HG03442 (cell line): ENCODE data around the gene TXNRD1.

Experiments used
- ATAC-seq: cut with Tn5 transposase; IDR thresholded peaks from one replicate; pipeline ENCODE4 v1.9.1; 2021; ENCODE audit warnings: mild to moderate bottlenecking, moderate library complexity; ENCODE audit not compliant: unreplicated experiment

Gene TXNRD1

GRCh38 chr12:104345234-104346066 lies 129.9 kb downstream of the TXNRD1 start:
- ATAC-seq = no peak

- ATAC-seq = no peak
Measured at GRCh38 chr12:104347374-104348075, 131.9 kb downstream of the TXNRD1 start.

- ATAC-seq = no peak
Measured at GRCh38 chr12:104348283-104348993, 132.9 kb downstream of the TXNRD1 start.

- ATAC-seq = no peak
Measured at GRCh38 chr12:104348994-104349494, 133.5 kb downstream of the TXNRD1 start.

- ATAC-seq = no peak
Measured at GRCh38 chr12:104350211-104351056, 134.9 kb downstream of the TXNRD1 start.

GRCh38 chr12:104351057-104351983 lies 135.7 kb downstream of the TXNRD1 start:
- no peak for ATAC-seq

- ATAC-seq = no peak
Measured at GRCh38 chr12:104352106-104352713, 136.6 kb downstream of the TXNRD1 start.

- no peak for ATAC-seq
Measured at GRCh38 chr12:104353012-104353981, 137.7 kb downstream of the TXNRD1 start.

GRCh38 chr12:104354167-104354867 lies 138.7 kb downstream of the TXNRD1 start:
- no peak for ATAC-seq

GRCh38 chr12:104354868-104355570 lies 139.4 kb downstream of the TXNRD1 start:
- no peak for ATAC-seq

- no peak for ATAC-seq
Measured at GRCh38 chr12:104355630-104356029, 140.1 kb downstream of the TXNRD1 start.

GRCh38 chr12:104356231-104357115 lies 140.9 kb downstream of the TXNRD1 start:
- ATAC-seq = no peak

- ATAC-seq = no peak
Measured at GRCh38 chr12:104357421-104357952, 141.9 kb downstream of the TXNRD1 start.

- ATAC-seq = peak; percentile 74
Measured at GRCh38 chr12:104358353-104359003, 142.9 kb downstream of the TXNRD1 start.

- no peak for ATAC-seq
Measured at GRCh38 chr12:104359216-104359615, 143.6 kb downstream of the TXNRD1 start.
